Heart right ventricle (tissue), 16 donors: ENCODE measurements around the gene ARMC9. TPM values are rescaled to one million over a fixed set of nuclear protein-coding genes. Genes with fewer than 3 reads are reported as not detected.

Source experiments
- ATAC-seq, 8 donors: fragments of 200-7000 bp; cut with Tn5 transposase; one replicate each; pipeline ENCODE4 v1.9.1; 2020; ENCODE audit warnings: mild to moderate bottlenecking in 8 of 8, moderate library complexity in 8 of 8, moderate number of reproducible peaks in 1 of 8
- DNase-seq, 2 donors: peaks; one replicate each; pipeline ENCODE4 v3.0.0-alpha.2; 2020
- H3K27ac ChIP-seq, 10 donors: fragments of 200-600 bp; sonication (generic) in 2 of 10; one replicate each; pipeline versions ENCODE4 v1.5.0 to v1.8.0; 2020 to 2022; ENCODE audit warnings: mild to moderate bottlenecking in 3 of 10
- H3K27me3 ChIP-seq, 7 donors: fragments of 200-600 bp; one replicate each; pipeline ENCODE4 v1.8.0; 2021 to 2022; ENCODE audit warnings: mild to moderate bottlenecking in 2 of 7
- H3K36me3 ChIP-seq, 9 donors: fragments of 200-600 bp; sonication (generic) in 1 of 9; one replicate each; pipeline versions ENCODE4 v1.5.0 to v1.8.0; 2020 to 2022; ENCODE audit warnings: mild to moderate bottlenecking in 2 of 9
- H3K4me1 ChIP-seq, 9 donors: fragments of 200-600 bp; sonication (generic) in 1 of 9; one replicate each; pipeline versions ENCODE4 v1.5.0 to v1.8.0; 2020 to 2022; ENCODE audit warnings: mild to moderate bottlenecking in 4 of 9
- H3K4me3 ChIP-seq, 10 donors: fragments of 200-600 bp; sonication (generic) in 2 of 10; one replicate each; pipeline versions ENCODE4 v1.5.0 to v1.8.0; 2020 to 2022; ENCODE audit warnings: mild to moderate bottlenecking in 7 of 10, moderate library complexity in 2 of 10
- H3K9me3 ChIP-seq, 11 donors: fragments of 200-600 bp in 10 of 11; sonication (generic) in 2 of 11; one replicate each; pipeline versions ENCODE4 v1.5.0 to v1.8.0; 2013 to 2022; ENCODE audit warnings: mild to moderate bottlenecking in 2 of 11, control low read depth in 1 of 11, moderate library complexity in 1 of 11
- WGBS, 2 donors: extraction: QIAGEN DNeasy Blood & Tissue Kit; methylation state at CpG; one replicate each; pipeline ENCODE4 v1.1.7; 2013; ENCODE audit warnings: inconsistent platforms in 1 of 2; 5-methylcytosine and 5-hydroxymethylcytosine counted together
- intact Hi-C, 10 donors: fragments of 100-400 bp; cut with DNase I; formaldehyde crosslinking; loops; one replicate each; pipeline versions ENCODE4 v1.11.1 to v1.14.2; 2022
- polyA plus RNA-seq, 2 donors: library from polyadenylated mRNA; stranded (reverse); fragments of 200-250 nt; gene quantifications; one replicate each; pipeline ENCODE4 v1.2.3, GENCODE V29; 2013
- total RNA-seq, 10 donors: library from RNA; stranded (reverse); fragmentation: NEBNext Ultra II Directional in 3 of 10; extraction: Animal tissue kit (Norgen Biotek cat#: 25700) in 3 of 10; gene quantifications; one replicate each; pipeline versions ENCODE4 v1.2.1 to v1.2.4, GENCODE V29; 2021 to 2023
- TF ChIP-seq, protein P1 (sequence below), 9 donors: fragments of 200-600 bp; sonication (generic) in 2 of 9; IDR thresholded peaks; one replicate each; pipeline versions ENCODE4 v1.5.0 to v1.8.0; 2021 to 2022; ENCODE audit warnings: antibody characterized with exemption in 9 of 9, mild to moderate bottlenecking in 5 of 9, moderate library complexity in 1 of 9
- donor health status: Arrhythmogenic right ventricular cardiomyopathy.
- donor health status: ischemic (EF 13 %, LVEDD 7.1; RV severe dilation, severe dysfunction).
- donor health status: healthy with polysubstance abuse.
- donor health status: DM: no; HTN: yes; CAD: no.
- donor health status: DM: no; HTN: no; CAD: no.
- donor health status: ischemic (EF 25% LVEDD 6.9; RV normal size, moderate dysfunction).
- donor health status: ischemic (EF 25% LVEDD 5.7; RV mildly dilated, moderate dysfunction).
- donor health status: healthy.
- donor health status: DM: yes; HTN: yes; CAD: no.
- donor health status: Ischemic cardiomyopathy.
- donor health status: ischemic (EF 35%, LVEDD 5.7; RV mildly dilated, moderate dysfunction).
- donor health status: nonischemic (EF 11% LVEDD 7.7; RV severe dilation, severe dysfunction).
- donor health status: DM: yes; HTN: yes; CAD: no.
- donor health status: PGD.
- donor health status: ischemic (EF 29% LVEDD 5.4; RV normal size, mild dysfunction).
- donor health status: nonischemic (EF 23%, LVEDD 6.1; RV moderate dilation, normal function).

The ARMC9 gene
- total and polyA plus RNA-seq, 12 donors: 1.6 to 6.8 (median 2.3) TPM

DNA sequence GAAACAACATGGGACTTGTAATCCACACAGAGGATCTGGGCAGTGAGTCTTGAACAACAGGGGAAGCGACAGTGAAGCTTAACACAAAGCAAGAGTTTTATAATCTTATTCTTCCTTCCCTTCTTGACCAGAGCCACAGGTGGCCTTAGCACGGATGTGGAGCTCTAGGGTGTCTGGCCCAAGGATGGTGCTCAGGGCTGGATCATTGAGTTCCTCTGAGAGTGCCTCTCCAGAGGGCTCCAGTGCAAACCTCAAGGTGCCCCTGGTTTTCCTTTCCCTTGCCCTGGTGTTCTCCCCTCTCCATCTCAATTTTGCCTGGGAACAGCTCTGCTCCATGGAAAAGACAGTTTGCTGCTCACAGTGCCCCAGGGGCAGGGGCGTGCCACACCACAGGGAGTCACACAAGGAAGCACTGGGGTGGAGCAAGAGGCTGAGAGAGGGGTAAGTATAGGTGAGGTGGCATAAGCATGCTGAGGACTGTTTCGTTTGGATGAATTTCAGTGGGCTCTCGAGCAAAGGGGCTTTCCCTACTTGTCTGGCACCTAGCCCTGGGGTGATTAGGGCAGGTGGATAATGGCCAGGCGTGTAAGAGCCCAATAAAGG lies 108.5 kb downstream of the ARMC9 start:
- intact Hi-C loops: no loop called here
- no peak overlapping the region for H3K27ac ChIP-seq
- no peaks in the 10 kb centered on the region for H3K36me3 ChIP-seq
- no peak overlapping the region for H3K4me3 ChIP-seq
- no peaks in the 10 kb centered on the region for H3K4me1 ChIP-seq
- WGBS, 2 donors: 76 to 79% methylated on average over 6 of the region's 6 CpGs
- ATAC-seq (no peak), DNase-seq (no peak)
- H3K27me3 ChIP-seq: no peaks in the 10 kb centered on the region
- TF ChIP-seq, protein P1, sequence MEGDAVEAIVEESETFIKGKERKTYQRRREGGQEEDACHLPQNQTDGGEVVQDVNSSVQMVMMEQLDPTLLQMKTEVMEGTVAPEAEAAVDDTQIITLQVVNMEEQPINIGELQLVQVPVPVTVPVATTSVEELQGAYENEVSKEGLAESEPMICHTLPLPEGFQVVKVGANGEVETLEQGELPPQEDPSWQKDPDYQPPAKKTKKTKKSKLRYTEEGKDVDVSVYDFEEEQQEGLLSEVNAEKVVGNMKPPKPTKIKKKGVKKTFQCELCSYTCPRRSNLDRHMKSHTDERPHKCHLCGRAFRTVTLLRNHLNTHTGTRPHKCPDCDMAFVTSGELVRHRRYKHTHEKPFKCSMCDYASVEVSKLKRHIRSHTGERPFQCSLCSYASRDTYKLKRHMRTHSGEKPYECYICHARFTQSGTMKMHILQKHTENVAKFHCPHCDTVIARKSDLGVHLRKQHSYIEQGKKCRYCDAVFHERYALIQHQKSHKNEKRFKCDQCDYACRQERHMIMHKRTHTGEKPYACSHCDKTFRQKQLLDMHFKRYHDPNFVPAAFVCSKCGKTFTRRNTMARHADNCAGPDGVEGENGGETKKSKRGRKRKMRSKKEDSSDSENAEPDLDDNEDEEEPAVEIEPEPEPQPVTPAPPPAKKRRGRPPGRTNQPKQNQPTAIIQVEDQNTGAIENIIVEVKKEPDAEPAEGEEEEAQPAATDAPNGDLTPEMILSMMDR (IDR thresholded peaks at IDR 0.05): no peak
- H3K9me3 ChIP-seq: no peaks in the 10 kb centered on the region

DNA sequence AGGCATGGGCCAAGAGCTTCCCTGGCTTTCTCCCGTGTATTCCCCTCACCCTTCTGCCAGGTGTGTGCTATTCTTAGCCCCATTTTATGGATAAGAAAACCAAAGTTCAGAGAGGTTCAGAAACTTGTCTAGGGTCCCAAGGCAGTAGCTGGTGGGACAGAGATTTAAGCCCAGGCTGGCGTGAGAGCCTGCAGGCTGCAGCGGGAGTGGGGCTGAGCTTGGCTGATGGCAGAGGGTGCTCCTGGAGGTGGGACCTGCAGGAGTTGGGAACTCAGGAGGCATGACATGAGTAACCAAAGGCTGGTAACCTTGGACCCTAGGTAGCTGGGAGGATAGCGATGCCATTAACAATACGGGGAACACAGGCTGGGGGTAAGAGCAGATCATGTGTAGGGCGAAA lies 109.8 kb downstream of the ARMC9 start:
- TF ChIP-seq, protein P1 (IDR thresholded peaks at IDR 0.05): no peak
- H3K27ac ChIP-seq: no peak overlapping the region
- H3K27me3 ChIP-seq: no peaks in the 10 kb centered on the region
- no peaks in the 10 kb centered on the region for H3K36me3 ChIP-seq
- H3K4me3 ChIP-seq: no peak overlapping the region
- 92 to 95% methylated on average over 6 of the region's 6 CpGs for WGBS, 2 donors
- intact Hi-C loops: no loop called here
- H3K9me3 ChIP-seq: no peaks in the 10 kb centered on the region
- ATAC-seq: peak in 1 of 8 donors; percentile 26
- no peaks in the 10 kb centered on the region for H3K4me1 ChIP-seq
- no peak for DNase-seq

DNA sequence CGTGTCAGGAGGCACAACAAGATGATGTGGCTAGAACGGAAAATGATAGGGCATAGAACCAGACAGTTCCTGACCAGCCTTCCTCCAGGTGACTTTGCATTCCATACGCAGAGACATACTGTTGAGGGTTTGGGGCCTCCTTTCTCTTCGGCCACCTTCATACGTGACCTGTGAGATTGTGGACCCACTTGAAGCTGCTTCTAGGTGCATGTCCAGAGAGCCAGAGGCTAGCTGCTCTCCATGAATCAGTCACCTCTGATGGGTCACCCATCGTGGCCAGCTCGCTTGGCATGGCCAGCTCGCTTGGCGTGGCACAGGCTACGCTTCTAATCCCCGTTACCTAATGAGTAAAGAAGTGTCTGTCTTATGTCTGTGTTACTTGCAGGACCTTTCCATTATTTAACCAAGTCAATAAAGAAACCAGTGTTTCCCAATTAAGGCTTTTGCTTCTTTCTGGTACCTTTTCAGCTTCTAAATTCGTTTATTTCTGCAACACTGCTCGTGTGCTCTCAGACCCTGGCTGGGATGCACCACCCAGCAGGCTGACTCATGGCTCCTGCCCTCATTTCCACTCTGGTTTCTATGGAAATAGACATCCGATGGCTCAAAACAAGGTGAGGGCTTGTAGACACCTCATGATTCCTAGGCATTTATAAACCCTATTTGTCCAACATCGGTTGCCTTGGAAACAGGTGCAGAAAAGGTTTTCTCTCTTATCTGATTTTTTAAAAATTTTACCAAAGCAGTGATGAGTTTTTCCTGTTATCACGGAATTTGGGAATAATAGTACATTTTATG lies 110.4 kb downstream of the ARMC9 start:
- WGBS, 2 donors: 94 to 95% methylated on average over 16 of the region's 16 CpGs
- TF ChIP-seq, protein P1 (IDR thresholded peaks at IDR 0.05): no peak
- DNase-seq: no peak
- intact Hi-C loops: no loop called here
- Histone ChIP-seq H3K4me1 (no peaks in the 10 kb centered on the region), H3K9me3 (no peaks in the 10 kb centered on the region), H3K36me3 (no peaks in the 10 kb centered on the region), H3K27me3 (no peaks in the 10 kb centered on the region), H3K4me3 (no peak overlapping the region), H3K27ac (no peak overlapping the region)
- peak in 1 of 8 donors; percentile 38 for ATAC-seq

DNA sequence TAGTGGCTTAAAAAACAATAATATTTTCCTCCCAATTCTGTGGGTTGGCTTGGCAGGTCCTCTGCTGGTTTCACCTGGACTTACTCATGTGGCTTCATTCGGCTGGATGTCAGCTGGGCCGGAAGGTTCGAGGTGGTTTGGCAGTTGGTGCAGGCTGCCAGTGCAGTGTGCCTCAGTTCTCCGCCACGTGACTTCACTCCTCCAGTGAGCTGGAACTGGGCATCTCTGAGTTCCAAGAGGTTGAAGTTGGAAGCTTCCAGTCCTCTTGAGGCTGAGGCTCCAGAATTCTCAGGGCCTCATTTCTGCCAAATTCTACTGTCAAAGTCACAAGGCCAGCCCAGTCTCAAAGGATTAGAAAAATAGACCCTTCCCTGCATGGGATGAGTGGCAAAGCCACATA lies 113.6 kb downstream of the ARMC9 start:
- no peaks in the 10 kb centered on the region for H3K27me3 ChIP-seq
- H3K9me3 ChIP-seq: peaks cover 0 to 18% (median 1%) of the 10 kb centered on the region in 11 donors
- no peaks in the 10 kb centered on the region for H3K36me3 ChIP-seq
- no peak for DNase-seq
- H3K27ac ChIP-seq: no peak overlapping the region
- intact Hi-C loops: no loop called here
- H3K4me3 ChIP-seq: no peak overlapping the region
- WGBS, 2 donors: 93% methylated on average over 5 of the region's 5 CpGs
- ATAC-seq: no peak
- TF ChIP-seq, protein P1 (IDR thresholded peaks at IDR 0.05): no peak
- no peaks in the 10 kb centered on the region for H3K4me1 ChIP-seq
